ENCODE data around the gene C1QTNF9.
"Not testable (repeated sequence)": the region's sequence is repeated elsewhere in the genome, so short reads cannot be mapped to it uniquely, and the experiment has no call there.

Gene C1QTNF9

GRCh38 chr13:24281188-24282008 lies 28.0 kb upstream of the C1QTNF9 start:
- DNase-seq: no peak

GRCh38 chr13:24282256-24282655 lies 27.1 kb upstream of the C1QTNF9 start:
- DNase-seq: no peak

- DNase-seq: no peak
These were observed 24.4 kb upstream of the C1QTNF9 start for GRCh38 chr13:24284889-24285565.

- DNase-seq: no peak
These were observed 22.8 kb upstream of the C1QTNF9 start for GRCh38 chr13:24286624-24287023.

DNA sequence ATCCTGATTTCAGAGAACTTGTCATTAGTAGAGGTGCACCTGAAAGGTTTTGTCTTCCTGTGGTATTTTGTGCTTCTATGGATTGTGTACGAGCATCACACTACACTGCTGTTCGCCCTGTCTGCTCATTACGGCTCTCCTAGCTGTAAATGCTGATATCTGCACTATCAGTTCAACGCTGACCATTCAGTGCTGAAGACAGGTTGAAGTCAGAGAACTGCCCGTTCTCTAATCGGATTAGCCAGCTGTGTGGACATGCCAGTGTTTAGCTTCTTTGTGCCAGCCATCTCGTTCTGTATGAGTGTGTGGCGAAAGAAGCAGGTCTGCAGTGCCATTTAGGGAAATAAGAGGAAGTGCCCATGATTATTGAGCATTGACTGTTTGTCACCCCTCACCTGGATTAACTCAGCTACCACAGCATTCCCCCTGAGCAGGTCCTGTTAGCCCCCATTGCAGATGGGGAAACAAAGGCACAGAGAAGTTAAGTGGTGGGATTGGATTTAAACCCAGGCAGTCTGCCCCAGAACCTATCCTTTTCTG lies 21.6 kb upstream of the C1QTNF9 start:
- DNase-seq: no peak

GRCh38 chr13:24288870-24289269 lies 20.5 kb upstream of the C1QTNF9 start:
- DNase-seq: no peak

- no peak for DNase-seq
These were observed 19.0 kb upstream of the C1QTNF9 start for GRCh38 chr13:24290280-24290932.

DNA sequence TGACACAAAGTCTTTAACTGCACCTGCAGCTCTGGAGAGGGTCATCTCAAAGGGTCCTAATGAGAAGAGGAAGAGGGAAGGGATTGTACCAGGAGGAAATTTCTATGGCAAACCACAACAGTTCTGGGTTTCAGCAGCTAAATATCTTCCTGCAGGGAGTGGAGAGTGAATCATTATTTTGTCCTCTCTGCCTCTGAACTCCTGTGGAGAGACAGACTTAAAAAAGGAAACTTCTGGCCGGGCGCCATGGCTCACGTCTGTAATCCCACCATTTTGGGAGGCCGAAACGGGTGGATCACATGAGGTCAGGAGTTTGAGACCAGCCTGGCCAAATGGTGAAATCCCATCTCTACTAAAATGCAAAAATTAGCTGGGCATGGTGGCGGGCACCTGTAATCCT lies 16.9 kb upstream of the C1QTNF9 start:
- no peak for DNase-seq

GRCh38 chr13:24293746-24294145 lies 15.6 kb upstream of the C1QTNF9 start:
- DNase-seq: no peak

DNA sequence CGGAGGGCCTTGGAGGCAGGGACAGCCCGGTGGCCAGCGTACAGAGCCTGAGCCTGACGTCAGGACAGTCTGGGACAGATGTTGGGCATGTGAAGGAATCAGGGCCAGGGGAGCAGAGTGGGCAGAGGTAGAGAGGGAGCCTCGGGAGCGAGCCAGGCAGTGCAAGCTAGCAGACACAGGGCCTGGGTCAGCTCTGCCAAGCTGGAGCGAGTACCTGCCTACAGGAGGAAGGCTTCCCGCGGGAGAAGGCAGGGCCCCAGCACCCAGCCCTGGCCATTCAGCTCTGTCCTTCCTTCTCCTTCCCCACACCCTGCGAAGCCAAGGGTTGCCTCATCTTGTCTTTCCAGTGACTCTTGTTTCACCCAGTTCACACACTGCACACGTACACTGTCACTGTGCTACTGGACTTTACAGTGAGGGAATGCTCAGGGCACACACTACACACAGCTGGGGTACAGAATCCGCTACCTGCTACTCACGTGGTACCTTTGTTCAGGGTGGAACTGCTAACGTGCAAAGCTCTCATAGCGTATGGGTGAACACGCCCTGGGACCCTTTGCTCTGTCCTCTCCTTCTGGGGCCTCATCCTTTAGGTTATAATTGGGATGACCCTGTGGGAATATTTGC lies 9.8 kb upstream of the C1QTNF9 start:
- no peak for DNase-seq

DNA sequence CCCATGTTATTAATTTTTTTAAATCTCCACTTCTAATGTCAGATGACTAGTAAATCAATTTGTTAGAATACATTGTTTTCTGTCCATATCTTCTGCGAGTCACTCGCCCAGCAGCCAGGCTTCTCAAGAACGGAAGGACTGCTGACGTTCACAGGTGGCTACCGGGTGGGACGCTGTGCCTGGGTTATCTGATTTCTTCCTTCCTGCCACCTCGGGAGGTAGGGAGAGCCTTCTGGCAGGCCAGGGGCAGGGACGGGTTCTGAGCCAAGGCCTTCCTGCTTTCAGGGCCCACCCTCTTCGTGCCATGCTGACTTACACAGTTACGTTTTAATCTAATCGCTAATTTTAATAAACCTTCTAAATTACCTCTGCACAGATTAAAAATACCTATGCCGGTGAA lies 7.9 kb upstream of the C1QTNF9 start:
- DNase-seq: no peak

- DNase-seq: no peak
These were observed 7.5 kb upstream of the C1QTNF9 start for GRCh38 chr13:24301911-24302310.

- no peak for DNase-seq
These were observed 4.8 kb upstream of the C1QTNF9 start for GRCh38 chr13:24304620-24305019.

DNA sequence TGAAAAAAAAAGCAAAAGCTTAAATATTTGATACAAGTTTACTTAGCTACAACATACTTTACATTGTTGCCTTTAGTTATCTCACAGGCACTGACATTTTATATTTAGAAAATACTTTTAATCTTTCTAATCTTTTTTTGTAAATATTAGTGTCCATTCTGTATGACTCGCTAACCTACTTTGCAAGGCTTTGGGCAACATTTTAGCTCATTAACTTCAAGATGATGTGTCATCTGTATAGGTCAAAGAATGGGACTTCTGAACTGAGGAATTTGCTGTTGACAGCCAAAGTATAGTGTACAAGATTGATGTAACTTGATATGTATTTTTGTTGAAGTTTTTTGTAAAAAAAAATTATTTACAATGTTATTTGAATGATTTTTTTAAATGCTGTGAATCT lies 2.7 kb upstream of the C1QTNF9 start:
- no peak for DNase-seq

- no peak for DNase-seq
These were observed 1.9 kb upstream of the C1QTNF9 start for GRCh38 chr13:24307211-24308067.

GRCh38 chr13:24308068-24308445 lies 1.3 kb upstream of the C1QTNF9 start:
- no peak for DNase-seq

DNA sequence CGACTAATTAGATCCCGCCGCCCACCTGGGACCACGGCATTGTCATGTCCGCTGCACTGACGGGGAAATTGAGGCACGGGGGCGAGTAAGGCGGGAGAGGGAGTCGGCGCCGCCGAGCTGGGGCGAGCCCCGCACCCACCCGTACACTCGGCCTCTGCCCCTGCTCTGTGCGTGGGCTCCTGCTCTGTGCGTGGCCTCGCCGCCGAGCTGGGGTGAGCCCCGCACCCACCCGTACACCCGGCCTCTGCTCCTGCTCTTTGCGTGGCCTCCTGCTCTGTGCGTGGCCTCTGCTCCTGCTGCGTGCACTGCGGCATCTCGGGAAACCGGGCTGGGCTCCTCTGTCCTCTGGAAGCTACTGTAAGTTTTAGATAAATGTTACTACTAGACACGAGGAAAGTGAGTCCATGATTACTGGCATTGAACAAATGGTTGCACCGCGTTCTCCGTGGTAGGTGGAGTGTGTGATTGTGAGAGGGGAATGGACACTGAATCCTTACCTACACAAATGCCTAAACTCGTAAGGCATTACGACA lies 826 bp upstream of the C1QTNF9 start:
- DNase-seq: no peak

- DNase-seq: no peak
These were observed 4.1 kb downstream of the C1QTNF9 start for GRCh38 chr13:24313439-24313838.

DNA sequence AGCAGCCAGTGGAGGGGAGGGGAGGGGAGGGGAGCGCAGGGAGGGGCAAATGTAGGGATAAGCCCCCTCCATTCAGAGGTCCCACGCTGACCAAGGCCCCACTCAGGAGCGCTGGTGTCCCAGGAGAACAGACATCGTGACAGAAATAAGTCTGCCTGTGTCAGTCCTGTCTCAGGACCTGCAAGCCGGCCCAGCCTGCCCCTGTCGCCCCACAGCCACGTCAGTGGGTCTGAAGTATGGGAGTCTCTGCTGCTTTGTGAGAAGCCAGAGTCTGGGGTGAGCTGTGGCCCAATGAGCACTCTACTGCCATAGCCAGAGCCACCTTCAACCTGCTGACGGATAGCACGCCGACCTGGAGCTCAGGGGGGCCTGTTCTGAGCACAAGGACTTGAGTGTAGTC lies 8.5 kb downstream of the C1QTNF9 start:
- not testable (repeated sequence) for DNase-seq

GRCh38 chr13:24318878-24319277 lies 9.5 kb downstream of the C1QTNF9 start:
- DNase-seq: not testable (repeated sequence)

Data from amygdala (tissue), 56 donors.